Keratinocyte (primary cell): ENCODE data around the gene NDRG3. TPM values are rescaled to one million over a fixed set of nuclear protein-coding genes. Genes with fewer than 3 reads are reported as not detected.

Source experiments
- DNase-seq: peaks from one replicate; pipeline ENCODE4 v3.0.0-alpha.2; 2011; ENCODE audit warnings: low read depth, missing footprints, low spot score
- FAIRE-seq: peaks from 2 replicates; lab custom pipeline; 2011; peaks lifted over from hg19 to GRCh38; lab: Jason Lieb, UNC
- H2AFZ ChIP-seq: 2 replicates; pipeline ENCODE4 v1.6.0; 2012; ENCODE audit warnings: low read length, control low read depth, inconsistent platforms; ENCODE audit not compliant: control insufficient read depth
- H3K27ac ChIP-seq: 2 replicates; pipeline ENCODE4 v1.5.1; 2011; ENCODE audit warnings: low read length; ENCODE audit not compliant: control insufficient read depth, insufficient read depth
- H3K27me3 ChIP-seq: 3 replicates; pipeline ENCODE4 v1.6.0; 2011; ENCODE audit warnings: low read length; ENCODE audit not compliant: control insufficient read depth, insufficient read depth; ENCODE audit errors: extremely low read depth
- H3K36me3 ChIP-seq, 2 experiments: 2 replicates in 1 of 2; 3 replicates in 1 of 2; pipeline ENCODE4 v1.5.1; 2011; ENCODE audit warnings: low read length in 2 of 2, mild to moderate bottlenecking in 1 of 2; ENCODE audit not compliant: control insufficient read depth in 2 of 2, insufficient read depth in 2 of 2; ENCODE audit errors: extremely low read depth in 1 of 2
- H3K4me1 ChIP-seq: 3 replicates; pipeline ENCODE4 v1.5.1; 2011; ENCODE audit warnings: low read length; ENCODE audit not compliant: control insufficient read depth, insufficient read depth; ENCODE audit errors: extremely low read depth
- H3K4me2 ChIP-seq: 3 replicates; pipeline ENCODE4 v1.6.0; 2011; ENCODE audit warnings: low read depth, low read length; ENCODE audit not compliant: control insufficient read depth, insufficient read depth; ENCODE audit errors: extremely low read depth
- H3K4me3 ChIP-seq, 3 experiments: fragments of 200-600 bp in 1 of 3; sonication (generic) in 1 of 3; 2 replicates in 2 of 3; 3 replicates in 1 of 3; pipeline ENCODE4 v1.5.1; 2011 to 2016; ENCODE audit warnings: low read length in 3 of 3, mild to moderate bottlenecking in 3 of 3, control low read depth in 2 of 3, inconsistent platforms in 1 of 3, low read depth in 1 of 3, mixed read lengths in 1 of 3, mixed run types in 1 of 3, moderate library complexity in 1 of 3; ENCODE audit not compliant: control insufficient read depth in 2 of 3, insufficient read depth in 2 of 3; ENCODE audit errors: extremely low read depth in 1 of 3
- H3K79me2 ChIP-seq: 2 replicates; pipeline ENCODE4 v1.6.0; 2012; ENCODE audit warnings: low read length; ENCODE audit not compliant: control insufficient read depth, insufficient read depth
- H3K9ac ChIP-seq: 3 replicates; pipeline ENCODE4 v1.6.0; 2011; ENCODE audit warnings: low read length; ENCODE audit not compliant: control insufficient read depth, insufficient read depth; ENCODE audit errors: extremely low read depth
- H3K9me1 ChIP-seq: 3 replicates; pipeline ENCODE4 v1.6.0; 2011; ENCODE audit warnings: low read length; ENCODE audit not compliant: control insufficient read depth, insufficient read depth; ENCODE audit errors: extremely low read depth
- H3K9me3 ChIP-seq: 2 replicates; pipeline ENCODE4 v1.5.1; 2012; ENCODE audit warnings: low read depth, low read length; ENCODE audit not compliant: control insufficient read depth
- H4K20me1 ChIP-seq: 3 replicates; pipeline ENCODE4 v1.6.0; 2011; ENCODE audit warnings: low read length; ENCODE audit not compliant: control insufficient read depth, insufficient read depth; ENCODE audit errors: extremely low read depth
- CTCF ChIP-seq, 3 experiments: IDR thresholded peaks in 1 of 3; conservative IDR thresholded peaks in 1 of 3; optimal IDR thresholded peaks in 1 of 3; 2 replicates in 2 of 3; 3 replicates in 1 of 3; pipeline versions ENCODE3 to v1.5.1; 2011; ENCODE audit warnings: low read length in 3 of 3, mild to moderate bottlenecking in 3 of 3, moderate library complexity in 2 of 3, control low read depth in 1 of 3, inconsistent platforms in 1 of 3; ENCODE audit not compliant: insufficient read depth in 2 of 3; ENCODE audit errors: extremely low read depth in 1 of 3
- EZH2 ChIP-seq: IDR thresholded peaks from one replicate; pipeline ENCODE4 v1.6.1; 2012; ENCODE audit warnings: inconsistent platforms, mild to moderate bottlenecking, low read length, moderate library complexity
- dilution Hi-C: fragments of 300-500 bp; cut with MboI; formaldehyde crosslinking; loops from one replicate; pipeline ENCODE4 v1.7.0; 2020; ENCODE audit warnings: low sequenced_read_pairs; ENCODE audit not compliant: extremely low pct_ligation_motif_present
- polyA plus RNA-seq, 5 experiments: library from polyadenylated mRNA; depleted of rRNA in 3 of 5; stranded (reverse) in 3 of 5; stranded (forward) in 1 of 5; unstranded in 1 of 5; fragments of >200 nt; gene quantifications; 1 replicate in 1 of 5; 2 replicates in 3 of 5; 3 replicates in 1 of 5; pipeline versions ENCODE4 v1.2.1 to v1.2.3, GENCODE V29; 2011 to 2012; ENCODE audit warnings: missing spikeins in 2 of 5, low read depth in 1 of 5, low replicate concordance in 1 of 5

NDRG3 gene
- polyA plus RNA-seq, 1 donor (not counting 4 experiments of a cell fraction or from before 2014, with no cell fraction given) = 44.1 TPM

DNA sequence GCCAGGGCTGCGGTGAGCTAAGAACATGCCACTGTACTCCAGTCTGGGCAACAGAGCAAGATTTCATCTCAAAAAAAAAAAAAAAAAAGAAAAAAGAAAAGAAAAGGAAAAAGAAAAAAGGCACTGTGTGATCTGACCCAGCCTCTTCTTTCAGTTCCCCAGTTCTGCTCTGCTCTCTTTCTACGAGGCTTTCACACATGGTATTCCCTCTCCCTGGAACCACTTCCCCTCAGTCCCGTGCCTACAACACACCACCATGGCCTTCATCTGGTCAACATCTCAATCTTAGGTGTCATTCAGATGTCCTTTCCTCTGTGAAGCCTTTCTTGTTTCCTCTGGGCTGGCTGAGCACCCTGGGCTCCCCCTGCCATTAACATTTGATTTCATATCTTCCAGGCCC, 29.9 kb upstream of the NDRG3 start:
- no peaks in the 10 kb centered on the region for H3K9me1 ChIP-seq
- no peak overlapping the region for H3K27ac ChIP-seq
- H3K79me2 ChIP-seq = peaks cover 9% of the 10 kb centered on the region
- no peaks in the 10 kb centered on the region for H4K20me1 ChIP-seq
- FAIRE-seq (no peak), DNase-seq (no peak)
- H3K9ac ChIP-seq = no peak overlapping the region
- H3K4me3 ChIP-seq = no peak overlapping the region
- H3K9me3 ChIP-seq = no peaks in the 10 kb centered on the region
- peaks cover 8% of the 10 kb centered on the region for H3K4me1 ChIP-seq
- H3K27me3 ChIP-seq = no peaks in the 10 kb centered on the region
- dilution Hi-C loops = no loop called here
- TF ChIP-seq EZH2 = no peak
- no peak for TF ChIP-seq CTCF (optimal IDR thresholded peaks at IDR 0.05 in 1 of 3, IDR thresholded peaks at IDR 0.05 in 1 of 3, conservative IDR thresholded peaks at IDR 0.05 in 1 of 3; ENCODE audit: extremely low read depth in 1 of 3, insufficient read depth in 2 of 3, low read length in 3 of 3)
- peaks cover 0 to 3% of the 10 kb centered on the region in 2 experiments for H3K36me3 ChIP-seq
- H3K4me2 ChIP-seq = no peak overlapping the region
- no peak overlapping the region for H2AFZ ChIP-seq

DNA sequence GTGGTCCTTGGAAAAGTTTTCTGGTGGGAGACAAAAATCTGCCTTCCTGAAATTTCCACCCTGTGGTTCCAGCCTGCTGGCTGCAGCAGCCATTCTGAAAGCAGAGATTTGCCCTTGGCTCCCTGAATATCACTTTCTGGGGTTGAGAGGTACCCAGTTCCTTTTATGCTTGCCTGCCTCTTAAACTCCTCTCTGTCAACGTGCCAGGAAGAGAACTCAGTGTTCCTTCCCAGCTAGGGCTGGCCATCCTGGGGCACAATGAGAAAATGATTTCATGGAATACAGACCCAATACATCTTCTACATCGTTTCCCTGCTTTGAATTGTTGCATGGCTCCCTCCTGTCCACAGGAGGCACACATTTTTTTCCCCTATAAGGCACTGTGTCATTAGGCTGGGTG, 29.3 kb upstream of the NDRG3 start:
- FAIRE-seq (no peak), DNase-seq (no peak)
- Histone ChIP-seq H3K9ac (no peak overlapping the region), H3K79me2 (peaks cover 9% of the 10 kb centered on the region), H3K4me1 (peaks cover 8% of the 10 kb centered on the region), H3K9me1 (no peaks in the 10 kb centered on the region), H3K4me3 (no peak overlapping the region), H4K20me1 (no peaks in the 10 kb centered on the region), H3K36me3 (no peaks in the 10 kb centered on the region), H2AFZ (no peak overlapping the region), H3K27me3 (no peaks in the 10 kb centered on the region), H3K9me3 (no peaks in the 10 kb centered on the region), H3K4me2 (no peak overlapping the region), H3K27ac (no peak overlapping the region)
- TF ChIP-seq EZH2 (no peak), CTCF (optimal IDR thresholded peaks at IDR 0.05 in 1 of 3, IDR thresholded peaks at IDR 0.05 in 1 of 3, conservative IDR thresholded peaks at IDR 0.05 in 1 of 3; ENCODE audit: extremely low read depth in 1 of 3, insufficient read depth in 2 of 3, low read length in 3 of 3) (no peak)
- dilution Hi-C loops = no loop called here
